H1 (cell line): ENCODE measurements around the gene CENPP. TPM values are rescaled to one million over a fixed set of nuclear protein-coding genes. Genes with fewer than 3 reads are reported as not detected.

Experiments
- polyA plus RNA-seq, 7 experiments: library from polyadenylated mRNA; depleted of rRNA in 3 of 7; stranded (reverse) in 5 of 7; unstranded in 2 of 7; fragments of >200 nt in 5 of 7; fragments of 200-250 nt in 2 of 7; gene quantifications; 1 replicate in 5 of 7; 2 replicates in 1 of 7; 4 replicates in 1 of 7; pipeline versions ENCODE4 v1.2.1 to v1.2.3, GENCODE V29; 2011 to 2013; ENCODE audit warnings: missing spikeins in 2 of 7, mixed read lengths in 2 of 7
- total RNA-seq: library from RNA; stranded (reverse); fragmentation: NEBNext Ultra II Directional; extraction: Animal tissue kit (Norgen Biotek cat#: 25700); gene quantifications from 2 replicates; pipeline ENCODE4 v1.2.1, GENCODE V29; 2021
- TF ChIP-seq, protein P1 (sequence below): IDR thresholded peaks from 2 replicates; pipeline ENCODE4 v1.6.1; 2012; ENCODE audit warnings: low read length, inconsistent platforms

Gene CENPP
- total and polyA plus RNA-seq, 2 of the 8 experiments (the other 6 are each of a cell fraction or from before 2014, with no cell fraction given) = 2.7 to 10.8 TPM

DNA sequence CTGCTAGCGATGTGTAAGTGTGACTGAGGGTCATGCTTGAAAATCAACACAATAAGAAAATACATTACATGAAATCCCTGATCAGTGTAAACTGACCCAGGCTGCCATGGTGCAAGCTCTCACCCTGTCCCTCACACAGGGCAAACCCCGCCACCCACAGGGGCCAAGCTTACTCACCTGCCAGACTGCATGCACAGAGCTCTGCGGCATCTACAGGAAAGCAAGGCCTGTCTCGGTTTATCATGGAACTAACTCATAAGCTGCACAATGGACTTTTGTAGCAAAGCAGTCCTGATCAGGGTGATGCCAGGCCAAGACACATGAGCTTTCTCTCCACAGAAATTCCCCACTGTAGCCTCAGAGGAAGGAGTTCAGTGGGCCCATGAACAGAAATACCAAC is 334.5 kb downstream of the CENPP start (continued):
- TF ChIP-seq, protein P1, sequence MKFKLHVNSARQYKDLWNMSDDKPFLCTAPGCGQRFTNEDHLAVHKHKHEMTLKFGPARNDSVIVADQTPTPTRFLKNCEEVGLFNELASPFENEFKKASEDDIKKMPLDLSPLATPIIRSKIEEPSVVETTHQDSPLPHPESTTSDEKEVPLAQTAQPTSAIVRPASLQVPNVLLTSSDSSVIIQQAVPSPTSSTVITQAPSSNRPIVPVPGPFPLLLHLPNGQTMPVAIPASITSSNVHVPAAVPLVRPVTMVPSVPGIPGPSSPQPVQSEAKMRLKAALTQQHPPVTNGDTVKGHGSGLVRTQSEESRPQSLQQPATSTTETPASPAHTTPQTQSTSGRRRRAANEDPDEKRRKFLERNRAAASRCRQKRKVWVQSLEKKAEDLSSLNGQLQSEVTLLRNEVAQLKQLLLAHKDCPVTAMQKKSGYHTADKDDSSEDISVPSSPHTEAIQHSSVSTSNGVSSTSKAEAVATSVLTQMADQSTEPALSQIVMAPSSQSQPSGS = no peak
